ENCODE measurements around the gene WBP4. TPM values are rescaled to one million over a fixed set of nuclear protein-coding genes. Genes with fewer than 3 reads are reported as not detected.
A peak's percentile ranks its signal among the peaks of the same experiment; 100 is the strongest.

WBP4 gene
- total and polyA plus RNA-seq, 2 of the 13 experiments (the other 11 are each of a cell fraction or from before 2014, with no cell fraction given) = 6.7 to 11.7 TPM

GRCh38 chr13:41056194-41056593 is 5.1 kb upstream of the WBP4 start:
- peaks cover under 1 to 1% of the 10 kb centered on the region in 2 experiments; a peak in 1 of 5 replicates for H3K36me3 ChIP-seq (replicated peaks in 1 of 2; ENCODE audit: control insufficient read depth in 1 of 2, insufficient read depth in 2 of 2, low read length in 2 of 2)
- H3K27me3 ChIP-seq (ENCODE audit: control insufficient read depth in 1 of 2, insufficient read depth in 2 of 2, low read length in 2 of 2) = no peaks in the 10 kb centered on the region; a peak in 1 of 5 replicates
- ChIA-PET POLR2A (interaction anchor here (1.2 to 1.7 kb wide), 2 partner anchors 39 to 81 kb away, joined by 3 to 4 read pairs; no protein-coding TSS in a partner anchor), CTCF (ENCODE audit: low intra/inter-chr PET ratio, low total read pairs) (no interaction called here)
- H3K9ac ChIP-seq (ENCODE audit: insufficient read depth, low read depth, low read length) = no peak overlapping the region
- H3K27ac ChIP-seq (ENCODE audit: extremely low read length, insufficient read depth, low read length) = peak overlapping the region; percentile 18
- intact Hi-C loops (cut with micrococcal nuclease; ENCODE audit: unreplicated experiment) (loop anchor here (5.0 kb wide), 1 partner anchor 39 kb away; the partner anchor contains the start of gene ELF1), in situ Hi-C loops (cut with HindIII; ENCODE audit: extremely low pct_ligation_motif_present, low pct_unique_long_range_greater_than_20kb) (loop anchor here (10.0 kb wide), 1 partner anchor 81 kb away; no protein-coding TSS in a partner anchor)
- ATAC-seq (no peak), DNase-seq (ENCODE audit: low spot score) (no peak), FAIRE-seq (no peak)
- H3K4me1 ChIP-seq (ENCODE audit: insufficient read depth, low read length) = peaks cover 75% of the 10 kb centered on the region
- H4K20me1 ChIP-seq (ENCODE audit: insufficient read depth, low read length) = peaks cover 53% of the 10 kb centered on the region
- peak overlapping the region; percentile 86; the same call in 1 of the 2 replicates for H3K4me2 ChIP-seq (ENCODE audit: low read depth, low read length)
- H3K4me3 ChIP-seq (replicated peaks in 1 of 3; ENCODE audit: insufficient read depth in 1 of 3, low read depth in 2 of 3, low read length in 3 of 3) = no peak overlapping the region
- TF ChIP-seq NKX3-1 (CRISPR knock-in tag; IDR thresholded peaks at IDR 0.05) = no peak
- no peak for TF ChIP-seq SYNCRIP (IDR thresholded peaks at IDR 0.05; ENCODE audit: insufficient read depth, low read depth, low read length)
- TF ChIP-seq ZSCAN25 (CRISPR knock-in tag; IDR thresholded peaks at IDR 0.05) = no peak
- TF ChIP-seq KDM6A (CRISPR knock-in tag; IDR thresholded peaks at IDR 0.05; ENCODE audit: low read depth) = no peak
- no peak for TF ChIP-seq ZMYM4 (CRISPR knock-in tag; IDR thresholded peaks at IDR 0.05)
- TF ChIP-seq MXD1 (CRISPR knock-in tag; IDR thresholded peaks at IDR 0.05) = no peak
- no peak for TF ChIP-seq ZNF33A (CRISPR knock-in tag; IDR thresholded peaks at IDR 0.05; ENCODE audit: borderline replicate concordance)
- no peak for TF ChIP-seq SRF (IDR thresholded peaks at IDR 0.05; ENCODE audit: low read depth, low read length)
- TF ChIP-seq ZNF17 (CRISPR knock-in tag; IDR thresholded peaks at IDR 0.05) = no peak
- TF ChIP-seq ZSCAN22 (CRISPR knock-in tag; IDR thresholded peaks at IDR 0.05) = no peak
- TF ChIP-seq SP4 (CRISPR knock-in tag; IDR thresholded peaks at IDR 0.05) = no peak
- BruUV-seq (replicated peaks) = no TSS peak
- no peak overlapping the region for H2AFZ ChIP-seq (ENCODE audit: low read length)
- no peaks in the 10 kb centered on the region for H3K9me3 ChIP-seq (ENCODE audit: low read length)
- peaks cover 96% of the 10 kb centered on the region for H3K79me2 ChIP-seq (ENCODE audit: insufficient read depth, low read length)

Data from HepG2 (cell line).